ENCODE data around the gene C1RL. TPM values are rescaled to one million over a fixed set of nuclear protein-coding genes. Genes with fewer than 3 reads are reported as not detected.

The C1RL gene
- total RNA-seq, 1 donor from 2014 or later = 80.5 TPM

- DNase-seq (no peak), ATAC-seq (no peak)
- intact Hi-C loops (cut with DNase I) = no loop called here
- Histone ChIP-seq H3K4me3 (no peak overlapping the region), H3K27ac (no peak overlapping the region), H3K27me3 (ENCODE audit: low read depth) (no peaks in the 10 kb centered on the region), H3K36me3 (no peaks in the 10 kb centered on the region), H3K9me3 (no peaks in the 10 kb centered on the region), H3K4me1 (peaks cover 4% of the 10 kb centered on the region)
- no peak for TF ChIP-seq CTCF (IDR thresholded peaks at IDR 0.05)
Measured at GRCh38 chr12:7047306-7047705, 61.7 kb downstream of the C1RL start.

- Histone ChIP-seq H3K27me3 (ENCODE audit: low read depth) (no peaks in the 10 kb centered on the region), H3K9me3 (no peaks in the 10 kb centered on the region), H3K27ac (no peak overlapping the region), H3K4me1 (peaks cover 4% of the 10 kb centered on the region), H3K4me3 (no peak overlapping the region), H3K36me3 (no peaks in the 10 kb centered on the region)
- ATAC-seq = peak in 1 of 2 donors; percentile 42
- TF ChIP-seq CTCF (IDR thresholded peaks at IDR 0.05) = no peak
- intact Hi-C loops (cut with DNase I) = no loop called here
- DNase-seq = no peak
Measured at GRCh38 chr12:7046383-7047105, 62.5 kb downstream of the C1RL start.

- Histone ChIP-seq H3K27me3 (ENCODE audit: low read depth) (no peaks in the 10 kb centered on the region), H3K4me1 (peaks cover 4% of the 10 kb centered on the region), H3K9me3 (no peaks in the 10 kb centered on the region), H3K36me3 (no peaks in the 10 kb centered on the region), H3K4me3 (no peak overlapping the region), H3K27ac (no peak overlapping the region)
- intact Hi-C loops (cut with DNase I) = no loop called here
- no peak for DNase-seq
- ATAC-seq = no peak
- no peak for TF ChIP-seq CTCF (IDR thresholded peaks at IDR 0.05)
Measured at GRCh38 chr12:7045913-7046312, 63.1 kb downstream of the C1RL start.

Other genes starting within 250 kb of the C1RL start
- gene TPI1, start 241.7 kb downstream of the C1RL start, total RNA-seq = 278 TPM
- 25.5 TPM for gene SPSB2, start 235.9 kb downstream of the C1RL start, total RNA-seq
- 26.6 TPM for gene LRRC23, start 204.4 kb downstream of the C1RL start, total RNA-seq
- 41.9 TPM for gene ENO2, start 194.6 kb downstream of the C1RL start, total RNA-seq
- gene ATN1, start 181.3 kb downstream of the C1RL start, total RNA-seq = 123 TPM
- gene RNU7-1, start 165.4 kb downstream of the C1RL start, total RNA-seq = not detected
- gene C12orf57, start 165.2 kb downstream of the C1RL start, total RNA-seq = 181 TPM
- gene PTPN6, start 157.9 kb downstream of the C1RL start, total RNA-seq = 209 TPM
- 138 TPM for gene PHB2, start 138.6 kb downstream of the C1RL start, total RNA-seq
- gene EMG1, start 138.3 kb downstream of the C1RL start, total RNA-seq = 39.6 TPM
- 67.7 TPM for gene LPCAT3, start 90.7 kb downstream of the C1RL start, total RNA-seq
- 280 TPM for gene C1S, start 48.5 kb downstream of the C1RL start, total RNA-seq
- 373 TPM for gene C1R, start 16.8 kb downstream of the C1RL start, total RNA-seq
- gene RBP5, start 19.7 kb upstream of the C1RL start, total RNA-seq = 1.1 TPM
- 36.8 TPM for gene CLSTN3, start 21.2 kb upstream of the C1RL start, total RNA-seq
- 47.8 TPM for gene PEX5, start 80.5 kb upstream of the C1RL start, total RNA-seq
- gene ACSM4, start 194.9 kb upstream of the C1RL start, total RNA-seq = not detected